GM12892 (cell line): ENCODE data around the gene COPG2.

Experiments
- POLR2A ChIP-seq: IDR thresholded peaks from 2 replicates; pipeline ENCODE4 v1.6.1; 2011; ENCODE audit warnings: low read depth, low read length, control low read depth
- TAF1 ChIP-seq: IDR thresholded peaks from 2 replicates; pipeline ENCODE4 v1.6.1; 2011; ENCODE audit warnings: low read depth, mild to moderate bottlenecking, control low read depth, low read length, borderline replicate concordance

DNA sequence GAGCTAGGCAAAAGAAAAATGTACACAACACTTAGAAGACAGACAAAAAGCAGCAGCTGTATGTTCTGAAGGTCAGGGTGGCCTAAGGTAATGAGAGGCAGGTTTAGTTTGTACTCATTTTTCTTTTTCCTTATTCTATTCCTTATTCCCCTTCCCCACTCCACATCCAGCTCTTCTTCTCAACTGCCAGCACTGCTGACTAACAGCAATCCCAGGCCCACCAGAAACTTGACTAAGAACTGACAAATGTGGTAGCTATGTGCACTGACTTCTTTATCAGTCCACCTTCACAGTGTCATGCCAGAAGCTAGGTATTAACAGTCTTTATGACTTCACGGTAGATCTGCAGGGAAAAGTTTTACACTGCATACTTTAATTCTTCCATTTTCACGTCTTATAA is 6.1 kb downstream of the COPG2 start:
- TF ChIP-seq TAF1 (no peak), POLR2A (no peak)
